Endometrial microvascular endothelial cells (primary cell): ENCODE results near the gene SLC29A1. TPM values are rescaled to one million over a fixed set of nuclear protein-coding genes. Genes with fewer than 3 reads are reported as not detected.

Experiments
- in situ Hi-C: cut with HindIII; loops from 2 replicates; pipeline ENCODE4 v1.10.0; 2017; ENCODE audit warnings: low sequenced_read_pairs, low pct_unique_long_range_greater_than_20kb; ENCODE audit errors: inconsistent ontology term
- total RNA-seq: library from RNA; depleted of rRNA; stranded (reverse); fragments of >200 nt; gene quantifications from one replicate; pipeline ENCODE4 v1.2.3, GENCODE V29; 2015; ENCODE audit errors: inconsistent ontology term

Gene SLC29A1
- total RNA-seq, 1 donor from 2014 or later: 158 TPM

- in situ Hi-C loops: no loop called here
Observed at GRCh38 chr6:44272529-44272928, 49.1 kb downstream of the SLC29A1 start.

GRCh38 chr6:44272999-44273566 lies 49.7 kb downstream of the SLC29A1 start:
- in situ Hi-C loops: no loop called here

GRCh38 chr6:44273617-44274016 lies 50.2 kb downstream of the SLC29A1 start:
- in situ Hi-C loops: no loop called here

- in situ Hi-C loops: no loop called here
Observed at GRCh38 chr6:44275271-44275748, 51.9 kb downstream of the SLC29A1 start.

- in situ Hi-C loops: no loop called here
Observed at GRCh38 chr6:44275749-44276648, 52.6 kb downstream of the SLC29A1 start.

- in situ Hi-C loops: no loop called here
Observed at GRCh38 chr6:44276667-44277640, 53.6 kb downstream of the SLC29A1 start.

- in situ Hi-C loops: no loop called here
Observed at GRCh38 chr6:44277763-44278162, 54.4 kb downstream of the SLC29A1 start.

- in situ Hi-C loops: no loop called here
Observed at GRCh38 chr6:44278315-44278714, 54.9 kb downstream of the SLC29A1 start.

- in situ Hi-C loops: no loop called here
Observed at GRCh38 chr6:44278774-44279697, 55.6 kb downstream of the SLC29A1 start.

Other genes with a start within 250 kb of the SLC29A1 start
- gene MRPL14, start 96.1 kb upstream of the SLC29A1 start, total RNA-seq: 50.4 TPM
- 28.7 TPM for gene TMEM63B, start 96.0 kb upstream of the SLC29A1 start, total RNA-seq
- gene CAPN11, start 64.8 kb upstream of the SLC29A1 start, total RNA-seq: 3.8 TPM
- not detected for gene MYMX, start 6.7 kb upstream of the SLC29A1 start, total RNA-seq
- gene HSP90AB1, start 23.5 kb downstream of the SLC29A1 start, total RNA-seq: 1,526 TPM
- 56.8 TPM for gene SLC35B2, start 33.9 kb downstream of the SLC29A1 start, total RNA-seq
- 47.3 TPM for gene NFKBIE, start 42.0 kb downstream of the SLC29A1 start, total RNA-seq
- gene TMEM151B, start 46.9 kb downstream of the SLC29A1 start, total RNA-seq: not detected
- 20.3 TPM for gene AARS2, start 89.8 kb downstream of the SLC29A1 start, total RNA-seq
- gene SPATS1, start 119.1 kb downstream of the SLC29A1 start, total RNA-seq: not detected
- 17.9 TPM for gene CDC5L, start 164.1 kb downstream of the SLC29A1 start, total RNA-seq